ENCODE results near the gene MAP3K6. TPM values are rescaled to one million over a fixed set of nuclear protein-coding genes. Genes with fewer than 3 reads are reported as not detected.

MAP3K6 gene
- total RNA-seq, 1 donor from 2014 or later, result 1.1 TPM

DNA sequence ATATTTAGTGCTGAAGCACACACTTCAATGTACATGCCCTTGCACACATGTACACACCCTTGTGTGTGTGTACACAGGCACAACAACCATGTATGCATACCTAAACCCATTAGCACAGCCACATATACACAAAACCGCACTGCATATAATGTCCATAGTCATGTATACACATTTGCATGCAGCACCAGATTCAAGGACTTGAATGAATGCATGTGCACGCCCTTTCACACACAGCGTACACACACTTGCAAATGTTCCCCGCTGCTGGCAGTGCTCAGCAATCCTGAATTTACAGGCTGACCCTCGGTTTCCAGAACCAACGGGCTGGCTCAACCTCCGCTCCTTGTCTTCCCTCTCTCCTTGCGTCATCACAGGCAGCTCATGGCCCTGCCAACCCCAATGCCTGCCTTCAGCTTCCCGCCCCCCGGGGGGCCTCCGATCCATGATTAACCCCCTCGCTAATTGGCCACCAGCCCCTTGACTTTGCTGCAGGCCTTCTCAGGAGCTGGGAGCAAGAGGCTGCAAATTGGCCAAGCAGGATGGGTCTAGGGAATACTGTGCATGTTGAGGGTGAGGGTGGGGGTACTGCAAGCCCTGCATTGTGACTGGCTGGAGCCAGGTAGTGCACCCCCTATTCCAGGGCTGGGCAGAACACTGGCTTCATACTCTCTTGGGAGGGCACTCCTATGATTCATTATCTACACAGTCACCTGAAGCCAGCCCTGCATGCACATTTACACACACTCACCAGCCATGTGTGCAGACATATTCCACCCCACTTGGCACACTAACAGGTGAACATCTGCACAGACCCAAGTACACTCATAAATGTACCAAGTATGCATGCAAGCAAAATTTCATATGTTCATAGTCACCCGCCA is 33.6 kb upstream of the MAP3K6 start:
- Mint-ChIP-seq H3K4me1 (ENCODE audit: low read depth) (peaks cover 4% of the 10 kb centered on the region), H3K9me3 (ENCODE audit: low read depth) (no peaks in the 10 kb centered on the region), H3K36me3 (ENCODE audit: insufficient read depth) (no peaks in the 10 kb centered on the region), H3K27me3 (no peaks in the 10 kb centered on the region), H3K4me3 (ENCODE audit: low read depth) (no peak overlapping the region), H3K27ac (no peak overlapping the region)
- no peak for DNase-seq (ENCODE audit: low spot score, unreplicated experiment)
- TF ChIP-seq, protein P1, sequence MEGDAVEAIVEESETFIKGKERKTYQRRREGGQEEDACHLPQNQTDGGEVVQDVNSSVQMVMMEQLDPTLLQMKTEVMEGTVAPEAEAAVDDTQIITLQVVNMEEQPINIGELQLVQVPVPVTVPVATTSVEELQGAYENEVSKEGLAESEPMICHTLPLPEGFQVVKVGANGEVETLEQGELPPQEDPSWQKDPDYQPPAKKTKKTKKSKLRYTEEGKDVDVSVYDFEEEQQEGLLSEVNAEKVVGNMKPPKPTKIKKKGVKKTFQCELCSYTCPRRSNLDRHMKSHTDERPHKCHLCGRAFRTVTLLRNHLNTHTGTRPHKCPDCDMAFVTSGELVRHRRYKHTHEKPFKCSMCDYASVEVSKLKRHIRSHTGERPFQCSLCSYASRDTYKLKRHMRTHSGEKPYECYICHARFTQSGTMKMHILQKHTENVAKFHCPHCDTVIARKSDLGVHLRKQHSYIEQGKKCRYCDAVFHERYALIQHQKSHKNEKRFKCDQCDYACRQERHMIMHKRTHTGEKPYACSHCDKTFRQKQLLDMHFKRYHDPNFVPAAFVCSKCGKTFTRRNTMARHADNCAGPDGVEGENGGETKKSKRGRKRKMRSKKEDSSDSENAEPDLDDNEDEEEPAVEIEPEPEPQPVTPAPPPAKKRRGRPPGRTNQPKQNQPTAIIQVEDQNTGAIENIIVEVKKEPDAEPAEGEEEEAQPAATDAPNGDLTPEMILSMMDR (IDR thresholded peaks at IDR 0.05; ENCODE audit: unreplicated experiment), result no peak

DNA sequence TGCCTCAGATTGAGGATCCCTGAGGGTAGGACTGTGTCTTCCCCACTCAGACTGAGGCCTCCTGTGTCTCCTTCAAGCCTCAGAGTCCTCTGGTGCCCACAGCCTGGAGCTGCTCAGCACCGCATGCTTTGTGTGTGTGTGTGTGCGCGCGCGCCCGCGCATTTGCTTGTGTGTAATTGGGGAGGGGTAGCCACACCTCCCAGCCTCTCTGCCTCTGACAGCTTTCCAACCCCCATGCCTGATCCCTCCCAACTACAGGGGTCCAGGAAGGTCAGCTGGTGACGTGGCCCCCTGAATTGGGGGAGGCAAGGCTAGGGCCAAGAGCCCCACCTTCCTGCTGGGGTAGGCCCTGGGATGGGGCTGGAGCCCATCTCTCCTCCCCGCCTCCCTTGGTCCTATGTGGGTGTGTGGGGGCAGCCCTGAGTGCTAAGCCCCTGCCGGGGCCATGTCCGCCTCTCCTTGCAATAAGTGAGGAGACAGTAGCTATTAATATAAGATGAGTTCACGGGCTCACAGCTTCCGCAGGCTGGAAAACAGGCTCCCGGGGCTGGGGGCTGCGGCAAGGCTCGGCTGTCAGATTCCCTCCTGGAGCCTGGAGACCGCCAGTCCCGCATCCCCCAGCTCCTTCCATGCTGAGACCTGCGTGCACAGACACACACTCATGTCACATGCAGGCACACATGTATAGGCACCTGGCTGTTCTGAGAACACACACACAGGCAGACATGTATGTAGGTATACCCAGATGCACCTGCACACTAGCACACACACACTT is 32.7 kb upstream of the MAP3K6 start:
- peak overlapping the region; percentile 37 for H3K27ac Mint-ChIP-seq
- no peaks in the 10 kb centered on the region for H3K9me3 Mint-ChIP-seq (ENCODE audit: low read depth)
- no peak overlapping the region for H3K4me3 Mint-ChIP-seq (ENCODE audit: low read depth)
- H3K4me1 Mint-ChIP-seq (ENCODE audit: low read depth), result peaks cover 4% of the 10 kb centered on the region
- TF ChIP-seq, protein P1 (IDR thresholded peaks at IDR 0.05; ENCODE audit: unreplicated experiment), result no peak
- no peaks in the 10 kb centered on the region for H3K36me3 Mint-ChIP-seq (ENCODE audit: insufficient read depth)
- DNase-seq (ENCODE audit: low spot score, unreplicated experiment), result no peak
- peaks cover 2% of the 10 kb centered on the region for H3K27me3 Mint-ChIP-seq

DNA sequence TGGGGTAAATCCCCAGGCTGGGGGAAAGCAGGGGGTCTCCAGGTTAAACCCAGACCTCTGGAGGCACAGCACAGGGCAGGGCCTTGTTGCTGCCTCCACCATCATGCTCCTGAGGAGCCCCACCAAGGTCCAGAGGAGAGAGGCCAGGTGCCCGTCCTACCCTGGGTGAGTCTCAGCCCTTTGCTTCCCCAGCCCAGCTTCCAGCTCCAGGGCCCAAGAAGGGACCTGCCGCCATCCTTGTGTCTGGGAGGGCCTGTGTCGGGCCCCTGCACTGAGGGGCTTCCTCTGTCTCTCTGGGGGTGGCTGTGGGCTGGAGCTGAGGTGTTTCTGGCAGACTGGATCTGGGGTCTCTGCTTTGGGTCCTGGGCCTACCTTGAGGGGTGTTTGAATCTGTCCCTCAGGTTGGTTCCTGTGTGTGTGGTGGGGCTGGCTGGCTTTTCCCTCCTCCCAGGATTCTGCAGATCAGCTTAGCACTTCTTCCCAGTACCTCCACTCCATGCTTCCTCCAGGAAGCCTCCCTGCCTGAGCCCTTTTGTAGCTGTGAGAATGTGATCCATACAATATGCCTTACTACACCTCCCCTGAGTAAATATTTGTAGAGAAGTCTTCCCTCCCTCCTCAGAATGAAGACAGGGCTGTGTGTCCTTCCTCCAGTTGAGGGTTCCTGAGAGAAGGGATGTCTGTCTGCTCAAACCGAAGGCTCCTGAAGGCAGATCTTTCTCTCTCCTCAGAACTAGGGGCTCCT is 31.8 kb upstream of the MAP3K6 start:
- peak overlapping the region; percentile 37 for H3K27ac Mint-ChIP-seq
- H3K9me3 Mint-ChIP-seq (ENCODE audit: low read depth), result no peaks in the 10 kb centered on the region
- no peaks in the 10 kb centered on the region for H3K36me3 Mint-ChIP-seq (ENCODE audit: insufficient read depth)
- TF ChIP-seq, protein P1 (IDR thresholded peaks at IDR 0.05; ENCODE audit: unreplicated experiment), result no peak
- H3K27me3 Mint-ChIP-seq, result peaks cover 2% of the 10 kb centered on the region
- H3K4me1 Mint-ChIP-seq (ENCODE audit: low read depth), result peaks cover 4% of the 10 kb centered on the region
- no peak overlapping the region for H3K4me3 Mint-ChIP-seq (ENCODE audit: low read depth)
- DNase-seq (ENCODE audit: low spot score, unreplicated experiment), result no peak

DNA sequence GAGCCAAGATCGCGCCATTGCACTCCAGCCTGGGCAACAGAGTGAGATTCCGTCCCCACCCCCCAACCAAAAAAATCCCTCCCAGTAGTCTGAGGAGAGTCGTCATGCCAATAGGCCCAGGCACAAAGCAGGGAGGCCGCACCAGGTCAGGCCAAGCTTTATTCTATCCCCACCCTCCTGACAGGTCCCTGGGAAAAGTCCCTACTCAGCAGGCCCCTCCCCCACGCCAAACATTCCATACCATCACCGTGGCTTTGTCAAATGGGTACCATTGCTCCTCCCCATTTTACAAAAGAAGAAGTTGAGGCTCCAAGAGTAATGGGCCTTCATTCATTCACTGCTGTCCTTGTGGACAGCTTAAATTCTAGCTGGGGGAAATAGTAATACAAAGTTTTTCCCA is 31.0 kb upstream of the MAP3K6 start:
- H3K9me3 Mint-ChIP-seq (ENCODE audit: low read depth), result no peaks in the 10 kb centered on the region
- H3K27ac Mint-ChIP-seq, result peak overlapping the region; percentile 45
- peaks cover 4% of the 10 kb centered on the region for H3K4me1 Mint-ChIP-seq (ENCODE audit: low read depth)
- H3K4me3 Mint-ChIP-seq (ENCODE audit: low read depth), result no peak overlapping the region
- TF ChIP-seq, protein P1 (IDR thresholded peaks at IDR 0.05; ENCODE audit: unreplicated experiment), result no peak
- no peak for DNase-seq (ENCODE audit: low spot score, unreplicated experiment)
- peaks cover 2% of the 10 kb centered on the region for H3K27me3 Mint-ChIP-seq
- H3K36me3 Mint-ChIP-seq (ENCODE audit: insufficient read depth), result no peaks in the 10 kb centered on the region

DNA sequence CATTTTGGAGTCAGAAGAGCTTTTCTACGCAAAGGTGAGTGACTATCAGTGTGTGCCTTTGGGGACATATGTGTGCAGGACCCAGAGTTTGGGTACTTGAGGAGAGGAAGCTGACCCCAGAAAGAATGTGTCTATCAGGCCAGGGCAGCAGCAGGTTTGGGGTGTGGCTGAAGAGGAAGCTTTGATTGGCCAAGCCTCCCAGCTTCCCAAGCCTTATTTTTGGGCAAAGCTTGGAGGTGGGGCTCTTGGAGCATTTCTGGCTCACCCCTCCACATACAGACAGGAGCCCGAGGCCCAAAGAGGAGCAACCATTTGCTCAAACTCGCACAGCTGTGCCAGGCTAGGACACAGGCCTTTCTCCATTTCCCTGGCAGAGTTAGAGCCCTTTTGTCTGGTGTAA is 30.3 kb upstream of the MAP3K6 start:
- Mint-ChIP-seq H3K27me3 (peaks cover 4% of the 10 kb centered on the region), H3K27ac (no peak overlapping the region), H3K4me3 (ENCODE audit: low read depth) (no peak overlapping the region), H3K9me3 (ENCODE audit: low read depth) (no peaks in the 10 kb centered on the region), H3K36me3 (ENCODE audit: insufficient read depth) (no peaks in the 10 kb centered on the region), H3K4me1 (ENCODE audit: low read depth) (peaks cover 6% of the 10 kb centered on the region)
- DNase-seq (ENCODE audit: low spot score, unreplicated experiment), result no peak
- TF ChIP-seq, protein P1 (IDR thresholded peaks at IDR 0.05; ENCODE audit: unreplicated experiment), result no peak
